Measurements from ENCODE around the gene SSC5D. TPM values are rescaled to one million over a fixed set of nuclear protein-coding genes. Genes with fewer than 3 reads are reported as not detected.

The SSC5D gene
- total RNA-seq, 1 donor = 10.7 TPM

GRCh38 chr19:55456347-55456746 is 31.9 kb upstream of the SSC5D start:
- no peak for TF ChIP-seq CTCF (IDR thresholded peaks at IDR 0.05; ENCODE audit: insufficient read depth, low read length)
- no peak for DNase-seq (ENCODE audit: low read depth)
- H3K4me3 ChIP-seq (ENCODE audit: low read depth, low read length) = no peak overlapping the region

- TF ChIP-seq CTCF (IDR thresholded peaks at IDR 0.05; ENCODE audit: insufficient read depth, low read length) = no peak
- H3K4me3 ChIP-seq (ENCODE audit: low read depth, low read length) = no peak overlapping the region
- DNase-seq (ENCODE audit: low read depth) = no peak
Observed at GRCh38 chr19:55457683-55458457, 30.4 kb upstream of the SSC5D start.

- H3K4me3 ChIP-seq (ENCODE audit: low read depth, low read length) = peak overlapping the region; percentile 14
- DNase-seq (ENCODE audit: low read depth) = no peak
Observed at GRCh38 chr19:55459551-55459949, 28.7 kb upstream of the SSC5D start.

GRCh38 chr19:55459950-55460657 is 28.1 kb upstream of the SSC5D start:
- no peak for TF ChIP-seq CTCF (IDR thresholded peaks at IDR 0.05; ENCODE audit: insufficient read depth, low read length)
- peak overlapping the region; percentile 93 for H3K4me3 ChIP-seq (ENCODE audit: low read depth, low read length)
- DNase-seq (ENCODE audit: low read depth) = peak; percentile 65

More at GRCh38 chr19:55459551-55459949, 28.7 kb upstream of the SSC5D start:
- no peak for TF ChIP-seq CTCF (IDR thresholded peaks at IDR 0.05; ENCODE audit: insufficient read depth, low read length)

GRCh38 chr19:55460670-55461258 is 27.5 kb upstream of the SSC5D start:
- H3K4me3 ChIP-seq (ENCODE audit: low read depth, low read length) = peak overlapping the region; percentile 93
- no peak for TF ChIP-seq CTCF (IDR thresholded peaks at IDR 0.05; ENCODE audit: insufficient read depth, low read length)
- peak; percentile 91 for DNase-seq (ENCODE audit: low read depth)

- no peak for TF ChIP-seq CTCF (IDR thresholded peaks at IDR 0.05; ENCODE audit: insufficient read depth, low read length)
- DNase-seq (ENCODE audit: low read depth) = peak; percentile 99
- H3K4me3 ChIP-seq (ENCODE audit: low read depth, low read length) = peak within 1 kb of the TSS; percentile 93
Observed at GRCh38 chr19:55461259-55461973, 26.8 kb upstream of the SSC5D start, which contains the start of gene ISOC2. Gene ISOC2, minus strand, starts transcription at chr19:55461642. Its CDS starts 5,156 bp downstream, at chr19:55456486.

Data from fibroblast of the aortic adventitia (primary cell).